H1 (cell line): ENCODE measurements around the gene HNRNPM. TPM values are rescaled to one million over a fixed set of nuclear protein-coding genes. Genes with fewer than 3 reads are reported as not detected.
A peak's percentile ranks its signal among the peaks of the same experiment; 100 is the strongest.

Source experiments
- CHD1 ChIP-seq: IDR thresholded peaks from 2 replicates; pipeline ENCODE4 v1.6.1; 2012; ENCODE audit warnings: low read depth, low read length, improper control_type of control experiment
- CHD2 ChIP-seq: IDR thresholded peaks from 2 replicates; pipeline ENCODE4 v1.6.1; 2012; ENCODE audit warnings: low read length, improper control_type of control experiment
- E2F6 ChIP-seq: IDR thresholded peaks from 2 replicates; pipeline ENCODE4 v1.6.1; 2012; ENCODE audit warnings: inconsistent platforms
- EGR1 ChIP-seq: IDR thresholded peaks from 2 replicates; pipeline ENCODE4 v1.6.1; 2011; ENCODE audit warnings: low read depth, low read length, borderline replicate concordance
- EP300 ChIP-seq, 2 experiments: IDR thresholded peaks; 1 replicate in 1 of 2; 2 replicates in 1 of 2; pipeline ENCODE4 v1.6.1; 2011 to 2012; ENCODE audit warnings: low read depth in 2 of 2, low read length in 2 of 2, mild to moderate bottlenecking in 2 of 2, borderline replicate concordance in 1 of 2, inconsistent platforms in 1 of 2, moderate library complexity in 1 of 2
- EZH2 ChIP-seq: fragments of 200-600 bp; sonication (generic); IDR thresholded peaks from 2 replicates; pipeline ENCODE4 v1.7.1; 2012; ENCODE audit warnings: low read depth, mild to moderate bottlenecking, moderate library complexity, low read length, inconsistent platforms; ENCODE audit not compliant: severe bottlenecking
- FOSL1 ChIP-seq: IDR thresholded peaks from 2 replicates; pipeline ENCODE4 v1.6.1; 2011; ENCODE audit warnings: mild to moderate bottlenecking, low read depth, low read length, moderate library complexity; ENCODE audit not compliant: insufficient read depth
- HDAC2 ChIP-seq, 2 experiments: fragments of 300-600 bp in 1 of 2; sonication (generic) in 1 of 2; IDR thresholded peaks; 2 replicates each; pipeline ENCODE4 v1.6.1; 2011 to 2012; ENCODE audit warnings: low read depth in 2 of 2, low read length in 2 of 2, mild to moderate bottlenecking in 2 of 2, moderate library complexity in 2 of 2, borderline replicate concordance in 1 of 2, inconsistent platforms in 1 of 2
- JUN ChIP-seq: IDR thresholded peaks from 2 replicates; pipeline ENCODE4 v1.6.1; 2011; ENCODE audit warnings: low read depth, mild to moderate bottlenecking, improper control_type of control experiment, low read length
- JUND ChIP-seq: IDR thresholded peaks from 2 replicates; pipeline ENCODE4 v1.6.1; 2011; ENCODE audit warnings: mild to moderate bottlenecking, improper control_type of control experiment, low read length
- KDM5A ChIP-seq: fragments of 200-600 bp; IDR thresholded peaks from 2 replicates; pipeline ENCODE4 v1.7.1; 2012; ENCODE audit warnings: mild to moderate bottlenecking, low read length, inconsistent platforms, mixed read lengths
- NANOG ChIP-seq: IDR thresholded peaks from 2 replicates; pipeline ENCODE4 v1.6.1; 2011; ENCODE audit warnings: low read length, low read depth, mild to moderate bottlenecking, inconsistent platforms; ENCODE audit not compliant: insufficient read depth, poor library complexity, severe bottlenecking
- PHF8 ChIP-seq: fragments of 200-600 bp; sonication (generic); conservative IDR thresholded peaks from 2 replicates; pipeline ENCODE4 v1.7.1; 2012; ENCODE audit warnings: low read depth, mild to moderate bottlenecking, inconsistent platforms, low read length, moderate library complexity
- RBBP5 ChIP-seq: IDR thresholded peaks from 2 replicates; pipeline ENCODE4 v1.7.1; 2012; ENCODE audit warnings: low read depth, mild to moderate bottlenecking, inconsistent platforms, low read length, moderate library complexity, borderline replicate concordance
- RXRA ChIP-seq: IDR thresholded peaks from 2 replicates; pipeline ENCODE4 v1.6.1; 2011; ENCODE audit warnings: low read depth, mild to moderate bottlenecking, low read length, moderate library complexity; ENCODE audit not compliant: insufficient read depth
- SIX5 ChIP-seq: IDR thresholded peaks from 2 replicates; pipeline ENCODE4 v1.6.1; 2011; ENCODE audit warnings: mild to moderate bottlenecking, low read depth, low read length
- SUZ12 ChIP-seq: fragments of 200-600 bp; sonication (generic); IDR thresholded peaks from 2 replicates; pipeline ENCODE4 v1.6.1; 2012; ENCODE audit warnings: mild to moderate bottlenecking, inconsistent platforms, low read length, moderate library complexity, mixed read lengths
- TEAD4 ChIP-seq: IDR thresholded peaks from 2 replicates; pipeline ENCODE4 v1.6.1; 2012; ENCODE audit warnings: low read depth, low read length, inconsistent platforms, mixed read lengths
- YY1 ChIP-seq: IDR thresholded peaks from 2 replicates; pipeline ENCODE4 v1.6.1; 2011; ENCODE audit warnings: low read depth, mild to moderate bottlenecking, low read length
- polyA plus RNA-seq, 7 experiments: library from polyadenylated mRNA; depleted of rRNA in 3 of 7; stranded (reverse) in 5 of 7; unstranded in 2 of 7; fragments of >200 nt in 5 of 7; fragments of 200-250 nt in 2 of 7; gene quantifications; 1 replicate in 5 of 7; 2 replicates in 1 of 7; 4 replicates in 1 of 7; pipeline versions ENCODE4 v1.2.1 to v1.2.3, GENCODE V29; 2011 to 2013; ENCODE audit warnings: missing spikeins in 2 of 7, mixed read lengths in 2 of 7
- total RNA-seq: library from RNA; stranded (reverse); fragmentation: NEBNext Ultra II Directional; extraction: Animal tissue kit (Norgen Biotek cat#: 25700); gene quantifications from 2 replicates; pipeline ENCODE4 v1.2.1, GENCODE V29; 2021

HNRNPM gene
- total and polyA plus RNA-seq, 2 of the 8 experiments (the other 6 are each of a cell fraction or from before 2014, with no cell fraction given), result 375 to 474 TPM

DNA sequence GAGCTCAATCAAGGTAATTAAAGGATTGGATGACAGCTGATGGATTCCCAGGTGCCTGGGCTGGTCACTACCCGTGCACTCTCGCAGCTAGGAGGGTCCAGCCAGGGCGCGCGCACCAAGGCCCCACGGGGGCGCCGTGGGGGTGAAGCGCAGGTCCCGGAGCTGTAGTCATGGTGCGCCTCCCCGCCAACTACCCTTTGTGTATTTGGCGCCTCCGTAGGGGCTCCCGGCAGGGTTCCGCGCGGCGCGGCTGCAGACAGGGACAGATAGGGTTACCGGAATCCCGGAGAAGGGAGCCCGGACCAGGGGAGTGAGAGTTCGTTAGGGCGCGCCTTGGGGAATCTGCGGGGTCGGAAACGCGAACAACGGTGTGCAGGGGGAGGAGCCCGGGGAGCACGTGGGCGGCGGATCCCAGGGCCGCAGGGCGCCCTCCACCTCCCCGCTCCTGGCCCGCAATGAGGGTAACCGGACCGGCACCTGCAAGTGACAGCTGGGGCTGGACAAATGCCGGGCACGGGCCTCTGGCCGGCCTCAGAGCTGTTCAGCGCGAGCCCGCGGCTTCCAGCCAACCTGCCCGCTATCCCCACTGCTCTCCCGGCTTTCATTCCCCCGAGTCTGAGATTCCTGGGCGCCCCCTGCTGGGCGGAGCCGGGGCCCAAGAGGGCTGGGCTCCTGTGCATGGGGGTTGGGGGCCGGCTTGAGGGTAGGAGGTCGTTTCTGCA is 61.1 kb downstream of the HNRNPM start (continued):
- TF ChIP-seq SIX5 (no peak), EGR1 (peak; percentile 19; the same call in 1 of the 2 replicates), KDM5A (no peak), RXRA (no peak), JUN (no peak), CHD2 (peak; percentile 12; the same call in 1 of the 2 replicates), EZH2 (no peak), PHF8 (0 out of 2 replicates have a peak, but pooled peaks have one; percentile 51), EP300 (IDR thresholded peaks at IDR 0.05; ENCODE audit: borderline replicate concordance in 1 of 2, low read depth in 2 of 2, low read length in 2 of 2) (no peak), FOSL1 (no peak), SUZ12 (no peak), RBBP5 (no peak), NANOG (no peak), YY1 (no peak), JUND (no peak), HDAC2 (IDR thresholded peaks at IDR 0.05; ENCODE audit: borderline replicate concordance in 1 of 2, low read depth in 2 of 2, low read length in 2 of 2) (peak in 1 of 2 experiments; percentile 88; a peak in 2 of 4 replicates), TEAD4 (no peak), E2F6 (peak; percentile 36; the same call in 1 of the 2 replicates), CHD1 (no peak)
